Stimulated activated CD8-positive, alpha-beta memory T cell treated with anti-CD3 and anti-CD28 coated beads, Interleukin-7, amount 100 ng/mL, for 1 hour (primary cell): ENCODE data around the gene JAK1.
"Not testable (repeated sequence)": the region's sequence is repeated elsewhere in the genome, so short reads cannot be mapped to it uniquely, and the experiment has no call there.

Source experiments
- DNase-seq, 2 donors: peaks; one replicate each; pipeline ENCODE4 v3.0.0-alpha.2; 2020; ENCODE audit warnings: low read depth in 2 of 2

Gene JAK1

GRCh38 chr1:64839732-64840405 lies 126.5 kb downstream of the JAK1 start:
- DNase-seq: no peak

GRCh38 chr1:64839261-64839660 lies 127.1 kb downstream of the JAK1 start:
- DNase-seq: no peak

GRCh38 chr1:64838486-64838885 lies 127.9 kb downstream of the JAK1 start:
- no peak for DNase-seq

GRCh38 chr1:64836802-64837201 lies 129.5 kb downstream of the JAK1 start:
- DNase-seq: no peak

GRCh38 chr1:64834734-64835133 lies 131.6 kb downstream of the JAK1 start:
- no peak for DNase-seq

GRCh38 chr1:64830030-64830651 lies 136.2 kb downstream of the JAK1 start:
- no peak for DNase-seq

GRCh38 chr1:64829411-64830029 lies 136.8 kb downstream of the JAK1 start:
- no peak for DNase-seq

GRCh38 chr1:64828829-64829228 lies 137.5 kb downstream of the JAK1 start:
- no peak for DNase-seq

GRCh38 chr1:64826991-64827390 lies 139.4 kb downstream of the JAK1 start:
- DNase-seq: no peak

- DNase-seq: peak; percentile 9 to 19
These were observed 142.5 kb downstream of the JAK1 start for GRCh38 chr1:64823691-64824476.

- DNase-seq: no peak
These were observed 143.7 kb downstream of the JAK1 start for GRCh38 chr1:64822621-64823020.

GRCh38 chr1:64820572-64820971 lies 145.8 kb downstream of the JAK1 start:
- DNase-seq: not testable (repeated sequence)

GRCh38 chr1:64817364-64817763 lies 149.0 kb downstream of the JAK1 start:
- not testable (repeated sequence) for DNase-seq

- DNase-seq: no peak
These were observed 151.9 kb downstream of the JAK1 start for GRCh38 chr1:64814427-64814826.

GRCh38 chr1:64811131-64811530 lies 155.2 kb downstream of the JAK1 start:
- DNase-seq: no peak

GRCh38 chr1:64810001-64810400 lies 156.3 kb downstream of the JAK1 start:
- DNase-seq: no peak

GRCh38 chr1:64809309-64809708 lies 157.0 kb downstream of the JAK1 start:
- no peak for DNase-seq

- DNase-seq: no peak
These were observed 164.4 kb downstream of the JAK1 start for GRCh38 chr1:64801851-64802523.

GRCh38 chr1:64798872-64799271 lies 167.5 kb downstream of the JAK1 start:
- DNase-seq: no peak

GRCh38 chr1:64790832-64791487 lies 175.4 kb downstream of the JAK1 start:
- DNase-seq: no peak
